Right renal pelvis (tissue), 4 donors: ENCODE measurements around the gene CHN2. TPM values are rescaled to one million over a fixed set of nuclear protein-coding genes. Genes with fewer than 3 reads are reported as not detected.
"Not testable (repeated sequence)": the region's sequence is repeated elsewhere in the genome, so short reads cannot be mapped to it uniquely, and the experiment has no call there.

Experiments used
- DNase-seq, 4 donors: peaks; one replicate each; pipeline ENCODE4 v3.0.0-alpha.2; 2013; ENCODE audit warnings: low read depth in 4 of 4, low spot score in 3 of 4, missing footprints in 1 of 4
- polyA plus RNA-seq, 4 donors: library from polyadenylated mRNA; unstranded; fragments of 120-200 nt; gene quantifications; one replicate each; pipeline ENCODE4 v1.2.1, GENCODE V29; 2013; ENCODE audit not compliant: insufficient read length in 4 of 4

CHN2 gene
- polyA plus RNA-seq, 4 donors: 10.5 to 23.1 (median 17.6) TPM

GRCh38 chr7:29185613-29186012, 9.0 kb upstream of the CHN2 start:
- no peak for DNase-seq

- DNase-seq: peak; percentile 47 to 65 (median 54)
Observed at GRCh38 chr7:29189743-29190201, 4.8 kb upstream of the CHN2 start.

- DNase-seq: no peak
Observed at GRCh38 chr7:29190349-29191045, 4.1 kb upstream of the CHN2 start.

GRCh38 chr7:29192323-29192722, 2.3 kb upstream of the CHN2 start:
- no peak for DNase-seq

GRCh38 chr7:29192811-29193210, 1.8 kb upstream of the CHN2 start:
- no peak for DNase-seq

- no peak for DNase-seq
Observed at GRCh38 chr7:29193316-29194205, 1.0 kb upstream of the CHN2 start.

GRCh38 chr7:29194206-29194593, 375 bp upstream of the CHN2 start:
- DNase-seq: peak in 3 of 4 donors; percentile 20 to 32 (median 31)

GRCh38 chr7:29196191-29196590, 1.6 kb downstream of the CHN2 start:
- no peak for DNase-seq

- DNase-seq: no peak
Observed at GRCh38 chr7:29196971-29197595, 2.5 kb downstream of the CHN2 start.

- DNase-seq: no peak
Observed at GRCh38 chr7:29197916-29198315, 3.3 kb downstream of the CHN2 start.

- no peak for DNase-seq
Observed at GRCh38 chr7:29199776-29200175, 5.2 kb downstream of the CHN2 start.

- no peak for DNase-seq
Observed at GRCh38 chr7:29202651-29203069, 8.1 kb downstream of the CHN2 start.

GRCh38 chr7:29204491-29205272, 10.1 kb downstream of the CHN2 start:
- no peak for DNase-seq

GRCh38 chr7:29207162-29207801, 12.7 kb downstream of the CHN2 start:
- DNase-seq: no peak

GRCh38 chr7:29208410-29209250, 14.1 kb downstream of the CHN2 start:
- DNase-seq: no peak

- DNase-seq: no peak
Observed at GRCh38 chr7:29209745-29210144, 15.2 kb downstream of the CHN2 start.

GRCh38 chr7:29212736-29213135, 18.2 kb downstream of the CHN2 start:
- not testable (repeated sequence) for DNase-seq

- DNase-seq: no peak
Observed at GRCh38 chr7:29214056-29214455, 19.5 kb downstream of the CHN2 start.

- DNase-seq: no peak
Observed at GRCh38 chr7:29214816-29215215, 20.2 kb downstream of the CHN2 start.
